Measurements from ENCODE around the gene OGDH.

GRCh38 chr7:44720301-44720700 is 113.9 kb downstream of the OGDH start:
- no peak for TF ChIP-seq CTCF (IDR thresholded peaks at IDR 0.05; ENCODE audit: low read depth, low read length, missing input control)
- TF ChIP-seq RAD21 (IDR thresholded peaks at IDR 0.05) = no peak
- TF ChIP-seq JUND (IDR thresholded peaks at IDR 0.05) = no peak
- TF ChIP-seq GABPA (IDR thresholded peaks at IDR 0.05 in 1 of 2, conservative IDR thresholded peaks at IDR 0.05 in 1 of 2) = no peak
- TF ChIP-seq MAX (IDR thresholded peaks at IDR 0.05) = no peak
- TF ChIP-seq SP1 (IDR thresholded peaks at IDR 0.05) = no peak
- no peak for TF ChIP-seq REST (IDR thresholded peaks at IDR 0.05)
